HG03060 (cell line): Measurements from ENCODE around the gene PITPNM1.

Experiments used
- ATAC-seq: cut with Tn5 transposase; IDR thresholded peaks from one replicate; pipeline ENCODE4 v1.9.1; 2021; ENCODE audit warnings: low read depth, moderate number of reproducible peaks; ENCODE audit not compliant: unreplicated experiment

Gene PITPNM1

DNA sequence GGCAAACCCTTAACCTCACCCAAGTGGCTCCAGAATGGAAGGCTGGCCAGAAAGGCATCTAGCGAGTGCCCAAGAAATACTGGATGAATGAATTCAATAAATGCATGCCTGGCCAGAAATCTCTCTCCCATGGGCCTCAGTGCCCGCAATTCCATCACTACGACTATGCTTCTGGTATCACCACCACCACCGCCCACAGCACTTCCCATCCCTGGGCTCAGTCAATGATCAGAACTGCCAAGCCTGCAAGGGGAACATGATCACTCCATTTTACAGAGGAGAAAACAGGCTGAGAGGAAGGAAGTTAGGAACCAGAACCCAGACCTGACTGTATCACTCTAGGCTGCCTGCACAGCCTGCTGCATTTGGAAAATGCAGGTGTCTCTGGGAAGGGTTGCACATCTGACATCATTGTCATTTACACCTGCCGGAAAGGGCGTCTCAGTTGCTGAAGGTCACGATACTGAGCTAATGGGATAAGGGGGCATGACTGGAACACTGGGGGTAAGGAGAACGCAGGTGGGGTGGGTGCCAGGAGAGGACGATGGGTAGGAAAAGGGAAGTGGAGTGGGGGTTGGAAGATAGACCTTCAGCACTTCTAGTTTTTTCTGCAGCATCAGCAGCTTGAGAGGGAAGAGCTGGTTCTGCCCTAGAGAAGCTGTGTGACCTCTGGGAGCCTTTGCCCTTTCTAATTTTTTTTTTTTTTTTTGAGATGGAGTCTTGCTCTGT lies 55.9 kb downstream of the PITPNM1 start:
- no peak for ATAC-seq

DNA sequence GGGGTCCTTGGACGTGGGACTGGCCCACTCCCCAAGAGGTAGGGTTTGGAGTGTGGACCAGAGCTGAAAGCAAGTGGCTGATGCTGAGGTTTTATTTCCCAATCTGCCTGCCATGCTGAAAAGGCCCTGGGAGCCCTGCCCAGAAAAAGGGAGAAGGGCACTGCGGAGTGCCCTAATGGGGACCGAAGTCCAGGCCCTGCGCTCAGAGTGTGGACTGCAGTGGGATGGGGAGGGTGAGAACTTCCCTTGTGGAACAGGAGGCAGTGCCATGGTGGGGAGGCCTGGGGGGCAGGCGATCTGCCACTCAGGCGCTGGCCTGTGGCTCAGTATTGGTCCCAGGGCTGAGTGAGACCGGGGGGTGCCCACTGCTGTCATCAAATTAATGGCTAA lies 56.9 kb downstream of the PITPNM1 start:
- ATAC-seq: no peak

DNA sequence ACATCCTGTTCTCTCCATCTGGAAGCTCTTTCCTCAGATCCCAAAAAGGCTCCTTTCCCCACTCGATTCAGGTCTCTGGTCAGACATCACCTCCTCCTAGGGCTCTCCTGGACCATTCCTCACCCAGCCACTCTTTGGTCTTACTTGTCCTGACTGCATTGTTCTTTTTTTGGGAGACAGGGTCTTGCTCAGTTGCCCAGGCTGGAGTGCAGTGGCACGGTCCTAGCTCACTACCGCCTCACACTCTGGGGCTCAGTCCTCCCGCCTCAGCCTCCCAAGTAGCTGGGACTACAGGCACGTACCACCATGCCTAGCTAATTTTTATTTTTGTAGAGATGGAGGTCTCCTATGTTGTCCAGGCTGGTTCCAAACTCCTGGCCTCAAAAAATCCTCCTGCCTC lies 59.6 kb downstream of the PITPNM1 start:
- no peak for ATAC-seq

DNA sequence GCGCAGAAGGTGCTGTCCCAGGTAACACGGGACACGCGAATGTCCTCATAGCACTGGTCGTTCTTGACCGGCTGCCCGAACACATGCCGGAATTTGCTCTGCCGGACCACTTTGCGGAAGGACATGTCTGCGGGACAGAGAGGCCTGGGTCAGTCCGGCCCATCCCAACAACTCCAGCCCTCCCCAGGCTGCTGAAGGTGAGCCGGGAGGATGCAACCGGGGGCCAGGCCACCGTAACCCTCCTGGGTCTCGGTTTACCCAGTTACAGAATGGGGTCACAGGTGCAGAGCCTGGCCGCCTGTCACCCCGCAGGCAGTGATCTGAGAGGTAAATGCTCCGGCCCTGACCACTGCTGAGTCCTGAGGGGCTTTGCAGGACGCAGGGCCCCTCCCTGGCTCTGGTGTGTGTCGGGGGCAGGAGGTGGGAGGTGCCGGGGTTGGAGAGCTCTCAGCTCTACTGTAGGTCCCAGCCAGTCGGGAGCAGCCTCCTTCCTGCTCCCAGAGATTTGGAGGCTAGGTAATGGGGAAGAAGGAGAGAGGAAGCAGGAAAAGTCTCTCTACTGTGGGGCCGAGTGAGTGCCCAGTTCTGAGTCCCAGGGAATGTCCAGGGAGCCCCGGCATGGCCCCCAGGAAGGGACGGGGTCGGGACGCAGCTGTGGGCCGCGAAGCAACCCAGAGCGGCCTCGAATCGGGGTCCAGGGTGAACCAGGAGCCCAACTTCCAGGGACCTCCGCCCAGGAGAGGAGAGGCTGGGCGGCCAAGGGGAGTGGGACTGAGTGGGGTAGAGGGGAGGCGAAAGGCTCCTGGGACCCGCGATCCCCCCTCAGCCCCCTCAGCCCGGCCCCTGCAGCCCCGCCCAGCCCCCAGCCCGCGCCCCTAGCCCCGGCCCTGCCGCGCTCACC lies 62.4 kb downstream of the PITPNM1 start:
- ATAC-seq: no peak
